GM23248 (cell line): ENCODE results near the gene ZNF554.

Experiments
- EZH2 ChIP-seq: fragments of 200-600 bp; sonication (generic); IDR thresholded peaks from 2 replicates; pipeline ENCODE4 v1.6.1; 2018; ENCODE audit warnings: antibody characterized with exemption, mild to moderate bottlenecking; ENCODE audit not compliant: insufficient read depth, poor library complexity, severe bottlenecking
- EZH2phosphoT487 ChIP-seq: fragments of 200-600 bp; sonication (generic); IDR thresholded peaks from 2 replicates; pipeline ENCODE4 v1.6.1; 2018; ENCODE audit warnings: antibody characterized with exemption, moderate library complexity, mild to moderate bottlenecking, low read depth; ENCODE audit not compliant: insufficient read depth

GRCh38 chr19:2827840-2828489, 8.3 kb downstream of the ZNF554 start:
- no peak for TF ChIP-seq EZH2
- no peak for TF ChIP-seq EZH2phosphoT487
